Keratinocyte (primary cell): ENCODE data around the gene PRKN.

Source experiments
- EZH2 ChIP-seq: IDR thresholded peaks from one replicate; pipeline ENCODE4 v1.6.1; 2012; ENCODE audit warnings: inconsistent platforms, mild to moderate bottlenecking, low read length, moderate library complexity
- TF ChIP-seq, protein P1 (sequence below), 3 experiments: IDR thresholded peaks in 1 of 3; conservative IDR thresholded peaks in 1 of 3; optimal IDR thresholded peaks in 1 of 3; 2 replicates in 2 of 3; 3 replicates in 1 of 3; pipeline versions ENCODE3 to v1.5.1; 2011; ENCODE audit warnings: low read length in 3 of 3, mild to moderate bottlenecking in 3 of 3, moderate library complexity in 2 of 3, control low read depth in 1 of 3, inconsistent platforms in 1 of 3; ENCODE audit not compliant: insufficient read depth in 2 of 3; ENCODE audit errors: extremely low read depth in 1 of 3

DNA sequence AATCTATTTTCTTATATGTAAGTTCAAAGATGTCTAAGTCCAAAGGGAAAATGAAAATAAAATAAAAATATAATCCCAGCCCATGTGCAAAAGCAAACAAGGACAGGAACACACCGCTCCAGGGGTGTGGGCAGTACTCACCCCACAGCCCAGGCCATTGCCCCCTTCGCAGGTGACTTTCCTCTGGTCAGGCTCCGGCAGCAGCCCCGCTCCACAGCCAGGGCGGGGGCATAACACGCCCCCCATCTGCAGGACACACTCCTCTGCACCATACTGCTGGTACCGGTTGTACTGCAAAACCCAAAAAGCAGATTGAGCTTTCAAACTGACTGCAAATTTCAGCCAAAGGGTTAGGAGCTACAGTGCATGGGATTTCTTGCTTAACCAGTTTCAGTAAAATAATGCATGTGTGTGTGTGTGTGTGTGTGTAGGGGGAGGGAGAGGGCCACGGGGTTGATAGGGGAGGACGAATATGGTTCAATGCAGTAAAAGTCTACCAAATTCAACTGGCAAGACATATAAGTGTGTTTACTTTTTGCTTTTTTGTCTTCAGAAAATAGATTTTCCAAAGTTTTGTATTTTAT is 1178.8 kb downstream of the PRKN start:
- TF ChIP-seq, protein P1, sequence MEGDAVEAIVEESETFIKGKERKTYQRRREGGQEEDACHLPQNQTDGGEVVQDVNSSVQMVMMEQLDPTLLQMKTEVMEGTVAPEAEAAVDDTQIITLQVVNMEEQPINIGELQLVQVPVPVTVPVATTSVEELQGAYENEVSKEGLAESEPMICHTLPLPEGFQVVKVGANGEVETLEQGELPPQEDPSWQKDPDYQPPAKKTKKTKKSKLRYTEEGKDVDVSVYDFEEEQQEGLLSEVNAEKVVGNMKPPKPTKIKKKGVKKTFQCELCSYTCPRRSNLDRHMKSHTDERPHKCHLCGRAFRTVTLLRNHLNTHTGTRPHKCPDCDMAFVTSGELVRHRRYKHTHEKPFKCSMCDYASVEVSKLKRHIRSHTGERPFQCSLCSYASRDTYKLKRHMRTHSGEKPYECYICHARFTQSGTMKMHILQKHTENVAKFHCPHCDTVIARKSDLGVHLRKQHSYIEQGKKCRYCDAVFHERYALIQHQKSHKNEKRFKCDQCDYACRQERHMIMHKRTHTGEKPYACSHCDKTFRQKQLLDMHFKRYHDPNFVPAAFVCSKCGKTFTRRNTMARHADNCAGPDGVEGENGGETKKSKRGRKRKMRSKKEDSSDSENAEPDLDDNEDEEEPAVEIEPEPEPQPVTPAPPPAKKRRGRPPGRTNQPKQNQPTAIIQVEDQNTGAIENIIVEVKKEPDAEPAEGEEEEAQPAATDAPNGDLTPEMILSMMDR (optimal IDR thresholded peaks at IDR 0.05 in 1 of 3, IDR thresholded peaks at IDR 0.05 in 1 of 3, conservative IDR thresholded peaks at IDR 0.05 in 1 of 3; ENCODE audit: extremely low read depth in 1 of 3, insufficient read depth in 2 of 3, low read length in 3 of 3), result no peak
- no peak for TF ChIP-seq EZH2
